OCI-LY7 (cell line): ENCODE data around the gene RAPGEF6. TPM values are rescaled to one million over a fixed set of nuclear protein-coding genes. Genes with fewer than 3 reads are reported as not detected.
A peak's percentile ranks its signal among the peaks of the same experiment; 100 is the strongest.

ENCODE experiments used
- BruUV-seq: library from RNA; stranded (reverse); fragments of 400-500 nt; replicated peaks from 2 replicates; lab custom pipeline; 2021; lab: Mats Ljungman, UMichigan
- CTCF ChIA-PET: fragments of 300-600 bp; sonication (Branson Sonifier 250); formaldehyde crosslinking; loops from one replicate; lab custom pipeline; 2022; ENCODE audit warnings: antibody characterized with exemption; ENCODE audit not compliant: unreplicated experiment; lab: Charles Lee
- POLR2A ChIA-PET: fragments of 300-600 bp; sonication (Branson Sonifier 250); formaldehyde crosslinking; loops from one replicate; lab custom pipeline; 2022; ENCODE audit warnings: antibody characterized with exemption; lab: Charles Lee
- DNase-seq: peaks from one replicate; pipeline ENCODE4 v3.0.0-alpha.2; 2015; ENCODE audit warnings: low spot score
- H2AFZ ChIP-seq: fragments of 200-600 bp; sonication (generic), shearing (Covaris generic); 2 replicates; pipeline ENCODE4 v1.6.1; 2014; ENCODE audit warnings: mild to moderate bottlenecking, antibody characterized with exemption, low read length, moderate library complexity
- H3K27ac ChIP-seq: fragments of 200-600 bp; sonication (generic); 2 replicates; pipeline ENCODE4 v1.5.1; 2014; ENCODE audit warnings: mixed run types, low read depth, mild to moderate bottlenecking, moderate library complexity, low read length, inconsistent platforms; ENCODE audit not compliant: poor library complexity, severe bottlenecking
- H3K36me3 ChIP-seq: fragments of 200-600 bp; sonication (generic); 2 replicates; pipeline ENCODE4 v1.6.1; 2014; ENCODE audit warnings: mild to moderate bottlenecking, antibody characterized with exemption, low read length, moderate library complexity, mixed read lengths; ENCODE audit not compliant: insufficient read depth
- H3K4me1 ChIP-seq: fragments of 200-600 bp; sonication (generic); 2 replicates; pipeline ENCODE4 v1.5.1; 2014; ENCODE audit warnings: mild to moderate bottlenecking, low read length; ENCODE audit not compliant: insufficient read depth, poor library complexity, severe bottlenecking
- H3K4me2 ChIP-seq: fragments of 200-600 bp; sonication (generic); 2 replicates; pipeline ENCODE4 v1.6.1; 2014; ENCODE audit warnings: mild to moderate bottlenecking, low read length
- H3K4me3 ChIP-seq: fragments of 200-600 bp; sonication (generic); 2 replicates; pipeline ENCODE4 v1.5.1; 2014; ENCODE audit warnings: mild to moderate bottlenecking, low read depth, low read length; ENCODE audit not compliant: poor library complexity, severe bottlenecking
- H3K79me2 ChIP-seq: fragments of 200-600 bp; sonication (generic); 2 replicates; pipeline ENCODE4 v1.6.1; 2016; ENCODE audit warnings: low read depth, mild to moderate bottlenecking, low read length, moderate library complexity, mixed read lengths; ENCODE audit not compliant: insufficient read depth
- H3K9me2 ChIP-seq: fragments of 200-600 bp; sonication (generic); 2 replicates; pipeline ENCODE4 v1.6.1; 2016; ENCODE audit warnings: mild to moderate bottlenecking, low read length, mixed read lengths; ENCODE audit not compliant: insufficient read depth
- H3K9me3 ChIP-seq: fragments of 200-600 bp; sonication (generic); 2 replicates; pipeline ENCODE4 v1.6.1; 2014; ENCODE audit warnings: mild to moderate bottlenecking, mixed run types, low read length, mixed read lengths
- H4K20me1 ChIP-seq: fragments of 200-600 bp; sonication (generic); 2 replicates; pipeline ENCODE4 v1.6.1; 2014; ENCODE audit warnings: mild to moderate bottlenecking, antibody characterized with exemption, low read length, moderate library complexity, mixed read lengths; ENCODE audit not compliant: insufficient read depth
- CTCF ChIP-seq: fragments of 200-600 bp; sonication (generic); conservative IDR thresholded peaks from 2 replicates; pipeline ENCODE4 v1.5.1; 2014; ENCODE audit warnings: mild to moderate bottlenecking, antibody characterized with exemption, low read length, moderate library complexity, mixed read lengths
- EZH2phosphoT487 ChIP-seq: fragments of 200-600 bp; sonication (generic); IDR thresholded peaks from 2 replicates; pipeline ENCODE4 v1.6.1; 2018; ENCODE audit warnings: low read depth, borderline replicate concordance, mild to moderate bottlenecking, mixed run types, antibody characterized with exemption, low read length, moderate library complexity, mixed read lengths
- intact Hi-C: fragments of 100-400 bp; cut with micrococcal nuclease; formaldehyde crosslinking; loops from one replicate; pipeline ENCODE4 v1.10.0; 2022; ENCODE audit not compliant: unreplicated experiment
- total RNA-seq, 2 experiments: library from RNA; depleted of rRNA in 1 of 2; stranded (reverse); fragments of >200 nt in 1 of 2; shearing (Covaris generic) in 1 of 2; gene quantifications; 2 replicates each; pipeline ENCODE4 v1.2.3, GENCODE V29; 2014 to 2022

The RAPGEF6 gene
- total RNA-seq, 2 experiments from 2014 or later = 39.6 to 50.8 TPM

GRCh38 chr5:131536850-131537448, 98.1 kb downstream of the RAPGEF6 start:
- TF ChIP-seq CTCF (no peak), EZH2phosphoT487 (no peak)
- Histone ChIP-seq H2AFZ (no peak overlapping the region), H3K79me2 (peaks cover 13% of the 10 kb centered on the region; the same call in 1 of the 2 replicates), H3K36me3 (peaks cover 67% of the 10 kb centered on the region), H3K27ac (peak overlapping the region; percentile 50), H3K4me2 (peak overlapping the region; percentile 54), H3K4me1 (peaks cover 18% of the 10 kb centered on the region), H3K9me2 (no peaks in the 10 kb centered on the region), H3K9me3 (no peaks in the 10 kb centered on the region), H3K4me3 (peak overlapping the region; percentile 19), H4K20me1 (peaks cover 13% of the 10 kb centered on the region; the same call in 1 of the 2 replicates)
- intact Hi-C loops = no loop called here
- no TSS peak for BruUV-seq
- ChIA-PET CTCF (no interaction called here), POLR2A (no interaction called here)
- no peak for DNase-seq

DNA sequence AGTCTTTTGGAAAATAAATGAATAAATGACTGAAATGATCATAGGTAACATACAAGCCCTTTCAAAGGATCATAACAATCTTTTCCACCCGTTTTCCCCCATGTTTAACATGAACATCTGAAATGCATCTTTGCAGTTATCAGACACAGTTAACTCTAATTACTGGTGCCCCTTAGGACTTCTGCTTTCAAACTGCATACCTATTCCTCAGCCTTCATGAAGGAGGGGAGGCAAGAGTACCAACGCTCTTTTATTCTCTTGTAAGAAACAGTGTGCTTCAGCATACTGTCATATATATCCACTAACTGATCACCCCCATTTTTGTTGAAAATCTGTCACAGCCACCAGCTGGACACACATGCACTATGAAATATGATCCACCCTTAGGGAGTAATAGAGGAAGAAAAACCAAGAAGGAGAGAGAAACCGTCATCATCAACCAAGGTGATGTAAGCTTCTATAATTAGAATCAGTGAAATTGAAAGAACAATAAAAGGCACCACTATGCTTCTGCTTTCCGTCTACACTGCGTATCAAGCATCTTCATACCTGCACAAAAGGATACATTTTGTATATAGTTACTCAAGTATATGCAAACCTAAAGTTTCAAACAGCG, 98.7 kb downstream of the RAPGEF6 start:
- ChIA-PET POLR2A (no interaction called here), CTCF (no interaction called here)
- Histone ChIP-seq H3K4me1 (peaks cover 18% of the 10 kb centered on the region), H3K9me2 (no peaks in the 10 kb centered on the region), H2AFZ (no peak overlapping the region), H3K4me3 (peak overlapping the region; percentile 19), H3K79me2 (peaks cover 13% of the 10 kb centered on the region; the same call in 1 of the 2 replicates), H3K9me3 (no peaks in the 10 kb centered on the region), H3K27ac (peak overlapping the region; percentile 50), H3K4me2 (peak overlapping the region; percentile 54), H3K36me3 (peaks cover 68% of the 10 kb centered on the region), H4K20me1 (peaks cover 13% of the 10 kb centered on the region; the same call in 1 of the 2 replicates)
- DNase-seq = peak; percentile 72
- intact Hi-C loops = no loop called here
- BruUV-seq = no TSS peak
- no peak for TF ChIP-seq EZH2phosphoT487
- no peak for TF ChIP-seq CTCF

DNA sequence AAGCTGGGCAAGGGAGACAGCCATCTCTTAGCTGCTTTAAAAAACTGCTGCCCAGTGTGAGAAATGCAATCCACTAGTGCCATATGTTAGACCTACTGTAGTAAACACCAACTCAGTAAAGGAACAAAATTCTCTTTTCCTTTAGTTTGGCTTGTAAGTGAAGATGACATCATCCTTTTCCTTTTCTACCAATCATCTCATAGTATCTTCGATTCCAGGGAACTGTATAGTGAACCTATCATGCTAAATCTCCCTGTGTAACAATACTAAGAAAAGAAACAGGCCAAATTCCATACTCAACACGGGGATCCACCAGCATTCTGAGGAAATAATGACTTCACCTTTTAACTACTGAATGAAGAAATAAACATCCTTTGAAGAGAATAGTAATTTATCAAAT, 100.1 kb downstream of the RAPGEF6 start:
- H2AFZ ChIP-seq = no peak overlapping the region
- TF ChIP-seq EZH2phosphoT487 = no peak
- TF ChIP-seq CTCF = no peak
- H3K4me2 ChIP-seq = no peak overlapping the region
- ChIA-PET CTCF (no interaction called here), POLR2A (interaction anchor here (0.6 kb wide), 1 partner anchor 262 kb away, joined by 4 read pairs; no protein-coding TSS in a partner anchor)
- no peaks in the 10 kb centered on the region for H3K9me2 ChIP-seq
- no peaks in the 10 kb centered on the region for H3K9me3 ChIP-seq
- H3K27ac ChIP-seq = no peak overlapping the region
- no peak overlapping the region for H3K4me3 ChIP-seq
- peaks cover 18% of the 10 kb centered on the region for H3K4me1 ChIP-seq
- peaks cover 68% of the 10 kb centered on the region for H3K36me3 ChIP-seq
- peaks cover 13% of the 10 kb centered on the region; the same call in 1 of the 2 replicates for H3K79me2 ChIP-seq
- intact Hi-C loops = no loop called here
- DNase-seq = no peak
- no TSS peak for BruUV-seq
- H4K20me1 ChIP-seq = peaks cover 13% of the 10 kb centered on the region; the same call in 1 of the 2 replicates
